IPS DF 19.7 (cell line): ENCODE measurements around the gene PRPF19.

Source experiments
- DNase-seq: peaks from one replicate; pipeline ENCODE4 v3.0.0-alpha.2; 2013; ENCODE audit warnings: low read depth, low spot score

PRPF19 gene

GRCh38 chr11:60937811-60938210 lies 31.4 kb upstream of the PRPF19 start:
- DNase-seq, result no peak

DNA sequence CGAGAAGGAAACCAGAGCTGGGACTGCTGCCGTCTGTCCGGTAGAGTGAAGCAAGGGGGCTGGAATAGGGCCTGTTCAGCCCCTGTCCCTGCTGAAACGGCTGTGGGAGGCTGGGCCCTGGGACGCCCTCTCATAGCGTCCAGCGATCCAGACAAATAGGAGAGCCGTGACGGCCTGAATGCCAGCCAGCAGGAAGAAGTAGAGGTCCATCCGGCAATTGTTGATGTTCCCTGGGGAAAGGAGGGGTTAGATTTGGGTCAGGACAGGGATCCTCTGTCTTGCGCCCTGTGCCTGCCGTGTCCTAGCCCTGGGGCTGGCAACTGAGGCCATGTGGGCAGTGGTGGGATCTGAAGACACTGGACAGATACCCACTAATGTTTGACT lies 30.8 kb upstream of the PRPF19 start:
- no peak for DNase-seq

- no peak for DNase-seq
Measured at GRCh38 chr11:60936467-60937143, 30.2 kb upstream of the PRPF19 start.

- no peak for DNase-seq
Measured at GRCh38 chr11:60935676-60936442, 29.5 kb upstream of the PRPF19 start.

- no peak for DNase-seq
Measured at GRCh38 chr11:60934790-60935605, 28.6 kb upstream of the PRPF19 start.

GRCh38 chr11:60934124-60934789 lies 27.9 kb upstream of the PRPF19 start:
- no peak for DNase-seq

DNA sequence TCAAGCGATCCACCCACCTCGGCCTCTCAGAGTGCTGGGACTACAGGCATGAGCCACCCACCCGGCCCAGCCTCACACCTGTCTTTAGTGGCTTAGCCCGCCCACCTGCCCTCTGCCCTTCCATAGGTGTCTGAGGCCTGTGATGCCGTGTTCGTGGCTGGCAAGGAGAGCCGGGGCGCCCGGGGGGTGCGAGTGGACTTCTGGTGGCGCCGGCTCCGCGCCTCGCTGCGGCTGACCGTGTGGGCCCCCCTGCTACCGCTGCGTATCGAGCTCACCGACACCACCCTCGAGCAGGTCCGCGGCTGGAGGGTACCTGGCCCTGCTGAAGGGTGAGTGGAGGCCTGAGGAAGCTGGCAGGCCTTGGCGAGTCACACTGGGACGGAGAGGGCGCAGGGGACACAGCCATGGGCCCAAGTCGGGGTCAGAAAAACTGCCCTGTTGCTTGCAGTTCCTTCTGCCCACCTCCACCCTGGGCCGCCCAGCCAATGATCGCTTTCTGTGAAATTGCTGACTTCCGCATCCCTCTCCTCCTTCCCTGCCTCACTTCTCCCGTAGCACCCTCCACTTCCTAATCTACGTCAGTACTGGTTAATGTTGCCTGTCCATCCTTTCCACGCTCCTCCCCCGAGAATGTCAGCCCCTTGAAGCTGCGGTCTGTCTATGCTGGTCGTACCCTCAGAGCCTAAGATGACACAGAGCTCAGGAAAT lies 27.2 kb upstream of the PRPF19 start:
- DNase-seq, result no peak

GRCh38 chr11:60932605-60933356 lies 26.4 kb upstream of the PRPF19 start:
- no peak for DNase-seq

DNA sequence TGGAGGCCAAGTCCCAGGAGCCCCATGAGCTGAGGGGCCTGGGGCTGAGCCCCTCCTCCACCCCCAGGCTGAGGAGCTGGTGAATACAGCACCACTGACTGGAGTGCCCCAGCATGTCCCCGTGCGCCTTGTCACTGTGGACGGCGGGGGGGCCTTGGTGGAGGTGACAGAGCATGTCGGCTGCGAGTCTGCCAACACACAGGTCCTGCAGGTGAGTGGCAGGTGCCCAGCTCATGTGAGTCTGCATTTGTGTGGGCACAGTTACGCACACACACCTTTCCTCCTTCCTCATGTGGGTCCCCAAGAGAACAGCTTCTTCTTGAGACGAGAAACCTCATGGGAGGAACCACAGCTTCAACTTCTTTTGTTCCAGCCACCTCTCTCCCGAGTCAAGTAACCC lies 25.5 kb upstream of the PRPF19 start:
- no peak for DNase-seq

GRCh38 chr11:60930394-60930793 lies 24.0 kb upstream of the PRPF19 start:
- no peak for DNase-seq

DNA sequence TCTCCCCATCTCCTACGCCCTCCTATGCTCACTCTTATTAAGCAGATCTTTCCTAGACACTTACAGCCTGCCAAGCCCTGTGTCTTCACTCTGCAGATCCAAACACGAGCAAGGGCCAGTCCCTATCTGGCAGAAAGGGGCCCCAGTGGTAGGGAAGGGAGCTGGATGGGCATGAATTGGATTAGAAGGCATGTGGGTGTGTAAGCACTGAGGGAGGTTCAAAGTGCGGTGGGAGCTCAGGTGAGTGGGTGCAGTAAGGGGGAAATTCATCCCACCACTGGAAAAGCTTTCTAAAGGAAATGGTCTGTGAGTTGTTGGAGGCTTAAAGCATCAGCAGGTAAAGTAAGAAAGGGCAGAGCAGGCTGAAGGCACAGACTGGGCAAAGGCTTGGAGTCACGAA lies 23.4 kb upstream of the PRPF19 start:
- DNase-seq, result no peak

GRCh38 chr11:60928563-60929001 lies 22.2 kb upstream of the PRPF19 start:
- DNase-seq, result no peak

GRCh38 chr11:60927600-60927999 lies 21.2 kb upstream of the PRPF19 start:
- DNase-seq, result no peak

DNA sequence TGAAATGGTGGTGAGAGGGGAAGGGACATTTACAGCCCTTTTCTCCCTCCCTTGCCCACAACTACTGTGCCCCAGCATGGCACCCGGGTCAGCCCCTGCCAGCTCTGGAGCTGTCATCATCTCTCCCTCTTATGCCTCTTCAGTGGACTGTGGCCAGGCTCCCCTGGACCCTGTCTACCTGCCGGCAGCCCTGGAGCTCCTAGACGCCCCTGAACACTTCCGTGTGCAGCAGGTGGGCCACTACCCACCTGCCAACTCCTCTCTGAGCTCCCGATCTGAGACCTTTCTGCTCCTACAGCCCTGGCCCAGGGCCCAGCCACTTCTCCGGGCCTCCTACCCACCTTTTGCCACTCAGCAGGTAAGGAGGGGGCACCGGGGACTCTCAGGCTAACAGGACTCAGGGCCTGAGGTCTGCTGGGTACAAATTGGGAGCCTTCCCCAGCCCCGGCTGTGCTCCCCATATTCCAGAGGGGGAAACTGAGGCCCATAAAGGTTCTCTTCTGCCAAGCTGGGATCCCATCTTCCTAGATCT lies 20.7 kb upstream of the PRPF19 start:
- DNase-seq, result no peak

GRCh38 chr11:60926500-60926899 lies 20.1 kb upstream of the PRPF19 start:
- DNase-seq, result no peak

DNA sequence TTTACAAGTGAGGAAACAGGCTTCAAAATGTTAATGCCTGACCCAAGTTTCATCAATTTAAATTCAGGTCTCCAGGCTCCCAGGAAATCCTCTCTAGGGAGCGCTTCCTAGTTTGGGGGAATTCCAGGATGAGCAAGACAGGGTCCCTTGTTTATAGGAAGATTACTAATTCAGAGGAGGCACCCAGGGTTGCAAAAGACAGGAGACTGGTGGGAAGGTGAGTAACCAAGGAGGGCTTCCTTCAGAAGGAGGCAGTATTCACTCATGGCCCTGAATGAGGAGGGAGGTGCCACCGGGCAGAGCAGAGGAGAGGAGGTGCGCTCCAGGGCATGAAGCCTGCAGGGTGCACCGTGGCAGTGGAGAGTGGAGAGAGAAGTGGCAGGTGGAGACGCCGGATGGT lies 19.5 kb upstream of the PRPF19 start:
- no peak for DNase-seq

DNA sequence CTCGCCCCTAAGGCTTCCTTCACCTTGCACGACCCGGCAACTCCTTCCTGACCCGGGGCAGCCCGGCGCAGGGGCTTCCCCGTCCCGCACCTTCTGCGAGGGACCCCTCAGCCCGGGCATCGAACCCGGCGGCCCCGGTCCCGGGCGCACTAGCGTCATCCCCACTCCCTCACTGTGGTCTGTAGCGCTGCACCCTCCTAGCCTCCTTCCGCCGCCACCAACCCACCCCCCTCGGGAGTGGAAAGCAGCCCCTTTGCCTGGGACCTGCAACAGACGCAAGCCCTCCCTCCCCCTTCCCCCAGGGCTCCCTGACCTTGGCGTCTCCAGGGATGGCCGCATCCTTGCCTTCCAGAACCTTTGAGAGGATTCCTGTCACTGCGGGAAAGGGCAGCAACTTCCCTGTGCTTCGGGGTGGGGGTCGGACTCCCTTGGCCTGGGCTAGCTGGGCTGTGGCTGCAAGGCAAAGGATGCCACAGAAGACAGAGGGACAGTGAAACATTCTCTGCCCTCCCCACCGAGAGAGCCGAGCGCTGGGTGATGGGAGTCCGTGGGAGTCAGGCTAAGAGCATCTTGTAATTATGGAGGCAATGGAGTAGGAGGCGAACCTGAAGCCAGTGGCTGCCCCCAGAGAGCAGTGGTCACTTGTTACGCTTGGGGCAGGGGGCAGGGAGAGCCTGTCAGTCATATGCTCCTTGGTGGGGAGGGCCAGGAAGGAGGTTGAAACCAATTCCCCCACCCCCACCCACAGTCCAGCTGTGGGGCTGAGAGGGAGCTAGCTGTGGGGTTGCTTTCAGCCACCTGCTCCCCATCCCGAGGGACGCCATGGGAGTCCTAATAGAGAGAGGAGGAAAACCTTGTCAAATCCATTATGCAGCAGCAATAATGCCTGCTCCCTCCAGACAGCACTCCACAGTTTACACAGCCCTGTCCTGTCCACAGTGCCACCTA lies 18.8 kb upstream of the PRPF19 start:
- no peak for DNase-seq

GRCh38 chr11:60924110-60924905 lies 17.9 kb upstream of the PRPF19 start, which contains the start of gene TMEM132A:
TMEM132A (plus strand) TSS chr11:60924460; CDS start chr11:60924634, 174 bp downstream.
- no peak for DNase-seq
